GM18517 (cell line): ENCODE measurements around the gene NCKAP5.

Experiments
- ATAC-seq: cut with Tn5 transposase; IDR thresholded peaks from one replicate; pipeline ENCODE4 v1.9.1; 2021; ENCODE audit warnings: mild to moderate bottlenecking, moderate library complexity; ENCODE audit not compliant: unreplicated experiment

The NCKAP5 gene

DNA sequence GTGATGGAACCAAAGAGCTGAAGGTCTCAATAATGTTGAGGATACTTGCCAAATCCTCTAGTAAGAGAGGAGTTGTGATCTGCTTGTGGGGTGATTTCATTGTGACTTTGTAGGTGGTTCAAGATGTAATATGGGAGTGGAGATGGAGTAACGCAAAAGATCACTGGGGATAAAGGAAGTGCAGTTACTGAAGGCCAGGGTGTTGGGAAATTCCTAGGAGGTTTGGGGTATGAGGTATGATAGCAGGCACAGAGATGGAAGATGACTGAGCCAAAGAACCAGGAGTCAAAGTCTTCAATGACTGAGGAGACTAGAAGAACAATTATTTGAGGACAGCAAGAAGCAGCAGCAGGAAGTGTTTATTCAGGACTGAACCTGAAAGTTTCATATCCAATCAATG is 222.6 kb downstream of the NCKAP5 start:
- ATAC-seq: no peak

DNA sequence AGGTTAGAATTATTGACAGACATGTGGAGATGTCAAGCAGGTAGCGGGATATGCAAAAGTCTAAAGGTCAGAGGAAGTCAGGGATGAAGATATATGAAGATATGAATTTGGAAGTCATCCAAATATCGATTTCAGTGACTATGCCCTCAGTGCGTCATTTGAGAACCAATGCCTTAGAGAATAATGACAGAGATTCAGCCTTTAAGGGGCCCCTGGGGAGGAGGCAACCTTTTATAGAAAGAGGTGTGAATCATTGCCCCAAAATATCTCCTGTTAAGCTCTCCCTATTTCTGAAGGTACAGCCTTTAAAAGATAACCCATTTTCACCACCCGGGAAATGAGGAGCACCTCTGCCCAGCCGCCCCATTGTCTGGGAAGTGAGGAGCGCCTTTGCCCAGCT is 223.4 kb downstream of the NCKAP5 start:
- ATAC-seq: no peak

DNA sequence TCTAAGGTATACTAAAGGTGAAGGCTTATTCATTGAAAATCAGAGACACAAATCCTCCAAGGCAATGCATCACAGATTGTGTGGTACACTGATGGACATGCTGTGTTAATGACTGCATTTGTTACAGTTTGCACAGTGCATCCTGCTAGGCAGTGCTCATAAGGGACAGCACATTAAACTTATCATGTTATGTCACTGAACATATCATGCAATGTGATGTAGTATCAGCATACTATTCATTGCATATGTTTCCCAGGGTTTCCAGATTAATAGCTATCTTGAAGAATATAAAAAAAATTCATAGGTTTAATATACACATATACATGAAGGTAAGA is 225.3 kb downstream of the NCKAP5 start:
- ATAC-seq: no peak

DNA sequence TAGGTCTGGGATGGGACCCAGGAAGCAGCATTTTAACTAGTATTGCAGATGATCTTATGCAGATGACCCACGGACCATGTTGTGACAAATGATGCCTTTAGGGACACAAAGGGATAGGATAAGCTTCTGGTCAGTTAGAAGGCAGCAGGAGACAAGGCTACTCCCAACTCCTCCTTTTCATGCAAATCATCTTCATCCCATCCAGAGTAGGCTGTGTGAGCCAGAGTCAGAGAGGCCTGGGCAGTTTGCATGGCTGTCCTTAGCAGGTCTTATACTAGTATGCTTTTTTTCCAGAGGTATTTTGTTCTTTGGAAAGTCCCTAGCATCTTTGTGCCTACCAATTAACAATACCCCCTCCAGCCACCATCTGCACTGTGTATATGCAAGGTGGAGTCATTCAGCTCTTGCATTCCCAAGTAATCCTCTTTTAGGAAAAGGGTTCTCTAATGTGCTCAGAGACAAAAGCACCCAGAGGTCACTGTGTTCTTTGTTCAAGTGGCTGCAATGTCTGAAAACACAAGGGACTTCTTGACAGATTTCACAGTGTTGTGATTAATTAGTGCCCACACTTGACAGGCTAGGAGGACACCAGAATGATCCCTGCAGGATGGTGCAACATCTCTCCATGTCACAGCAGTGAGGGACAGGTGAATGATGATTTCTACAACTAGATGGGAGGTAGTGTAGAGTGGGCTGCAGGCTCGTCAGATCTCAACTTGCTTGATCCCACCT is 225.8 kb downstream of the NCKAP5 start:
- no peak for ATAC-seq

DNA sequence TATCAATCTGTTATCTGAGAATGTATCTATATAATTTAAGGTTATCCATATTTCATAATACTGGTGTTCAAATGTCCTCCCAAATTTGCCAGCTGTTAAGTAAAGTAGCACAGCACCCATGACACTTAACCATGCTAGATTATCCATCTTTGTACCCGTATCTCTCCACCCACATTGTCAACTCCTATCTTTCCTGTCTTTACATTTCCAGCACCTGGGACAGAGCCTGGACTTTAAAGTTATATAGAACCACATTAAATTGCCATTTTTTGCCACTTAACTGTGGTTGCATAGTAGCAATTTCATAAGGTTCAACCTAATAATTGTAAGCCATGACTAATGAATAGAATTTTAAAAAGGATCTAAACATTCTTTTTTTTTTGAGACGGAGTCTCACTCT is 226.7 kb downstream of the NCKAP5 start:
- no peak for ATAC-seq

DNA sequence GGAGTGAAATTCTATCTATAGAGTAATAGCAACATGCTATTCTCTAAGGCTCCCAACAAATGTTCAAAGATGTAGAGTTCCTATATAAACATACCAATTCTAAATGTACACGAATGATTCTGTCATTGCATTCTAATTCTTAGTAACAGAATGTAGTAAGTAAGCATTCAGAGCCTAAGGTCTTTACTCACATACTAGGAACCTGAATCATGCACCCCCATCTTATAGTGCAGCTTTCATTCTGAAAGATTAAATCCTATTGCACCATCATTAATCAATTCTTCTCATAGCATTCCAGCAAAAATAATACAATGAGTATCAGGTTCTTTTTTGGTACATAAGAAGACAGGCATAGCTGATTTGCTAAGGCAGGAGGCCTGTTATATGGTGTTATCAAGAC is 230.0 kb downstream of the NCKAP5 start:
- ATAC-seq: no peak

DNA sequence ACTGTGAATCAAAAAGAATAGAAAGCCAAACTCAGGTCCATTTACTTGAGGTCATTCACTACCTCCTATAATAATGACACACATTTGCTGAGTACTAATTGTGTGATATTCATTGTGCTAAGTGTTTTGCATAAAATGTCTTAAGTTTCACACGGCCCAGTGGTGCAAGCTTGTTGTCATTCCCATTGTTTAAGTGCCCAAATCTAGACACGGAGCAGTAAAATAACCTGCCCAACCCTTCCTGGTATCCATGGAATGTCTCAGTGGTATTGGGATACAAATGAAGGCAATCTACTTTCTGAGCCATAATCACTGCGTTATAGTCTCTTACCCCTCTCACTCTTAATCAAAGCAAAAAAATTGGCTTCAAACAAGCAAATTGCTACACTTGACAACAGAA is 233.3 kb downstream of the NCKAP5 start:
- no peak for ATAC-seq

DNA sequence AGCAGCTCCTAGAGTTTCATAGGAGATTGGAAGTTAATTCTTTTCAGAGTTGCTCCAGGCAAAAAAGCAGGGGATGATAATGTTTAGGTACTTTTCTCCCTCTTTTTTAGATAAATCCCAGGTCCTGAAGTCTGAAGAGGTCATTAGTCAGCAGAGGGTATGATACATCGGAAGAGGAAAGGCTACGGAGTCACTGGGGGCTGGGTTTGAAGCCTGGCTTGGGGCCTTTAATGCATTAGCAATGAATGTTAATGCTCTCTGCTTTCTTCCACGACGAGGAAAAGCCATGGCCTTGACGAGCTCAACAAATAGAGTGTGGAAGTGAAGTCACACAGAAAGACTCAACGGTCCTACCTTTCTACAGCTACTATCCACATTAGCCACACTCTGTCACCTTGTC is 235.1 kb downstream of the NCKAP5 start:
- ATAC-seq: no peak

DNA sequence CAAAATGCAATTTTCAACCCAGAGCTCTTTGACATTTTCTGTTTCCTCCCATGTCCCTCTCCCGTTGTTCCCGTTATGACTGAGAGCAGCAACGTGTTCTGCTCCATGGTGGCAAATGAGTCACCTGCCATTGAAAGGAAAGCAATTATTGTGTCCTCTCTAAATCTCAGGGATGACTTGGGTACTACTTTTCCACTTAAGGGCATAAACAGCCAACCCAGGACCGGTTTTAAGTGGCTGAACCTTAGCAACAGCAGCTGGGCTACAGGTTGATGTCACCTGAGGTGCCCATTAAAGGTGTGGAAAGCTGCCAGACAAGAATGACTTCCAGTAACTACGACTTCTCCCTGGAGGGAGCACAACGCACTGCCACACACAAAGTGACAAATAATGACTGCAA is 236.8 kb downstream of the NCKAP5 start:
- ATAC-seq: no peak

DNA sequence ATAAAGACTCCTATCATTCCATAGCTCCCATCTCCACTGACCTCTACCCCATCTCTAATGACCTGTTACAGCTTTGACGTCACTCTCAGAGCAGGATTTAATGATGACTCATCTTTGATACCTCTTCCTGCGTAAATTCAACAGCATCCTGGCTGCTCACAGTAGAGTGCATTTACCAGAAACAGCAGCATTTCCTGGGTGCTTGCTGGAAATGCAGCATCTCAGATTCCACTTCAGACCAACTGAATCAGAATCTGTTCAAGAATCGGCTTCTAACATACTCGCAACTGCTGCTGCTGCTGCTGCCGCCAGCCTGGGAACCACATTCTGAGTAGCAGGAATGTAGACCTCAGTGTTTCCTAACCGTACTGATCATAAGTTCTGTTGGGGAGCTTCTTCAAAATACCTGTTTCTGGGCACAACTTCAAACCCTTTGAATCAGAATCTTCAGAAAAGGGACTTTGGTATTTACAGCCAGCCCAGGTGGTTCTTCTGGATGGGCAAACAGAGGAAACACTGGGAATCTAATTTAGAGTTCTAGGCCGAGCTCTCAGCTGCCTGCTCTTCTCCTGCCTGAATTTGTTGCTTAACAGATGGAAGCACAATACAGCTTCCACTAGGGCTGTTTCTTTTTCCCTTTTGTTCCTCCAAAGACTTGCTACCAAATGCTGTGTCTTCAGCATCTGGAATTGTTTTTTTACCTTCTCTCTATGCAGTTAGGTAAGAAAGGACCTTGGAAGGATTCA is 241.4 kb downstream of the NCKAP5 start:
- ATAC-seq: no peak

DNA sequence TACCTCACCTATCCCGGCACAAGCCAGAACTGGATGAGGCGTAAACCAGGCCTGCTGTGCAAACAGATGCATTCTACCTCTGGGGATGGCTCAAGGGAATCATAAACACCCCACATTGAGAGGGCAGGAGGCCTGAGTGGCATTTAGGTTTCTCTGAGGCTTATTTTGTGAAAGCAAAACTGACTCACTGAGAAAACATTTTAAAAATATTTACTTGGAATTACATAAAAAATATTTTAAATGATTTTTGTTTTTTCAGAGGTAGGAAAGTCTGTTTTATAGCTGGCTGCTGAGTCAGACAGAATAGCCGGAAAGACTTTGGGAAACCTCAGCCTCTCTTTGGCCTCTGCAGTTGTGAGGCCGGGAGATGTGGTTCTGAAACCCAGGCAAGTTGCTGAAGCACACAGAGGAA is 244.1 kb downstream of the NCKAP5 start:
- ATAC-seq: no peak

DNA sequence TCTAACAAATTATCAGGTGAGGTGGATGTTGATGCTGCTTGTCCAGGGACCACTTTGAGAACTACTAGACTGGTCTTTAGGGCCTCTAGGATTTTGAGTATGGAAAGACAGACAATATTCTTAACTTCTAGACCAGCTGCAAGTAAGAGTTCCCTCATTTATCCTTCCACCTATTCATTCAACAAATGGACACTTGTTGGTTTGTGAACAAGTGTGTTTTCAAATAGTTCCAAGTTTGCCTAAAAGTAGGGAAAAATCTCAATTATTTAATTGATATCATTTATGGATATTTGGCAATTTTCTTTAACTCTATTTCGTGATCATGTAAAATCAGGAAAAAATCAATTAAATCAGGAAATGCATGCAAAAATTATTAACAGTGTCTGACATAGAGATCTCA is 245.4 kb downstream of the NCKAP5 start:
- ATAC-seq: no peak

DNA sequence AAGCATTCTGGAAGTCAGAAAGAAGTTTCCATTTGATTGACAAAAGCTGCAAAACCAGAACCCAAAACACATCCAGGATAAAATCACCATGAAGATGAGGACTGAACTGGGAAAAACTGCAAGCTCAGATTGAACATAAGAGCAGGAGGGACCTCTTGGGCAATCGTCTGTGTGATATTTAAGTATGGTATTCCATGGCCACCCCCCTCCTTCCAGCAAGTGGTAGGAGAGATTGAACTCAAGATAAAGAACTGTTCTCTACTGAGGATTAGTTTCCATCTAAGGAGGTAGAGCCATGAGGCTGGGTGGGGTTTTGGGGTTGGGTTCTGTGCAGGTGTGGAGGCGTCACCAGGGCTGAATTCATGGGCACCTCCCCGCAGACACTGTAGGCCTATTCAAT is 251.1 kb downstream of the NCKAP5 start:
- no peak for ATAC-seq

DNA sequence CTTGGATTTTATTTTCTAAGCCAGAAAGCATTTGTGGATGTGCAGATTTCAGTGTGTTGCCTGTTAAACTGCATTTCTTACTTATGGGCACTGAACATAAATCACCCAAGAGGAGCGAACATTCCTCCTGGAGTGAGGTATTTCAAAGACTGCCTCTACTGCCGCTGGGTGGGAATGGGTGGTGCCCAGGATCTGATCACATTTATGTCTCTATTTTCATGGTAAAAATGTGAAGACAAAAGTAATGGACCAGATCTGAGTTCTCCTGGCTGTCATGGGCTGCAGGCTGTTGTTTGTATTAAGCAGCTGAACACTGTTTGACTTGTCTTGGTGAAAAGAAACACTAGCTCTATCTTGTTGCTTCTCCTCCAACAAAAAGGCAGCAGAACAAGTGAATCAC is 251.7 kb downstream of the NCKAP5 start:
- ATAC-seq: no peak

DNA sequence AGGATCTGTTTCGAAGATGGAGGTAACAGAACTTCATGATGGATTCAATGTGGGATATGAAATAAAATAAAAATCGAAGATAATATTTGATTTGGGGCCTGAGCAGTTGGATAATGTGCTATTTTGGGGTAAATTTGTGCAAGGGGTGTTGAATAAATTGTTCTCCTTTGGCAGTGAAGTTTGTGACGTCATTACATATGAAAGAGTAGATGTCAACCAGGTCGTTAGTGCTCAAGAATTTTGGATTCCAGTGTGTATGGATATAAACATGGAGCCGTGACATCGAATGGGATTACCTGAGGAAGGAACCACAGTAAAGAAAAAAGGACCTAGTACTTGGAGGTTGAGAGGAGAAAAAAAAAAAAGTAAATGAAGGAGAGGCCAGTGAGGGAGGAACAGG is 253.0 kb downstream of the NCKAP5 start:
- no peak for ATAC-seq

DNA sequence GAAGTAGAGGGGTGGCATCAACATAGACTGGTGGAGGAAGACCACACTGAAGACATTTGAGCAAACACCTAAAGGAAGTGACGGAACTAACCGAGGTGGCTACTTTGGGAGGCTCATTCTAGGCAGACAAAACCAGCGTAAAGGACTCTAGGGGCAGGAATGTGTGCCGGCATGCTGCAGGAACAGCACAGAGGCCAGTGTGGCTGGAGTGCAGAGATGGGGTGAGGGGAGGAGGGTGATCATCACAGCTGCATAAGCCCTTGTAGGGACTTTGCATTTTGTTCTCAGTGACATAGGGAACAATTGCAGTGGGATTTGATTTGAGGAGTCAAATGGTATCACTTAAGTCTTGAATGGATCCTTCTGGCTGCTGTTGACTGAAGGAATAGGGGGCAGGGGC is 253.5 kb downstream of the NCKAP5 start:
- ATAC-seq: no peak

DNA sequence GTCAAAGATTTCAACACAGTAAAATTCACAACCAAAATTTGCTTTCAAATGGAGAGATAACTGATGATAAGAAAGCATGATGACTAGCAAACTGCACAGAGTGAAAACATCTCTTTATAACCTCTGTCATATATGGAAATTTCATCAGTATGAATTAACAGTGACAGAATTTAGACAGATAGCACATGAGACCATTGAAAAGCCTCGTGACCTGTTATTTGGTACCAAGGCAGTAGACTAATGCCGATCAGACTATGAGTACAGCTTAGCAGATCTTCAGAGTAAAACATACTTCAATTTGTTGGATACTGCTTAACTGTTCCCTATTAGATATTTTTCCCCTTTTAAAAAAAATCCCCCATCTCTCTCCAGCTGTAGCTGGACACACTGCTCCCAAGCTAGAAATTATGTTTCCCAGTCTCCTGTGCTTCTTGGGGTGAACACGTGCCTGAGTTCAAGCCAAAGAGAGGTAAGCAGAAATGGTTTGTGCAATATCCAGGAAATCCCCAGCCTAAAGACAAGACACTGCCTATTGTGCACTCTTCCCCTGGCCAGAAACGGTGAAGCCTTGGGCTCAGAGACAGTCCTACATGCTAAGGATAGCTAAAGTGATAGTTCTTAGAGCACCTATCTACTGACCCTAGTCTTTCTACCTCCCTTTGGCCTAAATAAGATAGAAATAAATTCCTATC is 256.1 kb downstream of the NCKAP5 start:
- ATAC-seq: no peak

DNA sequence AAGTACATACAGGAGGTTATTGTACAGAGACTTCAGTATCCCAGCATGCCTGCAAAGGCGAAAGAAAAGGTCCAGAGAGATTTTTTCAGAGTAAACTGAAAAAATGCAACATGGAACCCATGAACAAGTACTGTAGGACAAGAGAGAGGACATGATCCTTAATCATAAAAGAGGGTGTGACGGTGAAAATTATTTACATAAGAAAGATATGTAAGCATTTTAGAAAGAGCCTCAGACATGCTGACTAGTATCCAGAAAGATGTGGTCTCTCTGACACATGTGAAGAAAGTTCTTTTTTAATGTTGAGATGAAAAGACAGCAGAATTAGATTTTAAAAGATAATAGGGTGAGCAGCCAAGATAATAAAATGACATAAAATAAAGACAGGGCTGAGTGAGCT is 262.0 kb downstream of the NCKAP5 start:
- no peak for ATAC-seq

DNA sequence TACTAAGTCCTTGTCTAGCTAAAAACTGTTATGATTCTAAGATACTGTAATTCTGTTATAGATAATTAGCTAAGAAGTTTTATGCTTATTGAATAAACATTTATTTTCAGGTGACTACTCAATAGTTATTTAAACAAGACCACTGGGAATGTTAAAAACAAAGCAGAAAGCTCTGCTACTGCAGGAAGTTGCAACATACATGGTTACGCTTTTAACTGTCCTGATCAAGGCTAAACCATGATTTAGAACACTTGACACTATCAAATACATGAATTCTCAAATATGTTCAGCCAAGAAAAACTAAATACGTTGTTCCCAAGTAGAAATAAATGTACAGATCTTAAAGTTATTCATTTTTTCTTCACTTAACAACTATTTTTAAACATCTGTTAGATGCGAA is 263.9 kb downstream of the NCKAP5 start:
- ATAC-seq: no peak

DNA sequence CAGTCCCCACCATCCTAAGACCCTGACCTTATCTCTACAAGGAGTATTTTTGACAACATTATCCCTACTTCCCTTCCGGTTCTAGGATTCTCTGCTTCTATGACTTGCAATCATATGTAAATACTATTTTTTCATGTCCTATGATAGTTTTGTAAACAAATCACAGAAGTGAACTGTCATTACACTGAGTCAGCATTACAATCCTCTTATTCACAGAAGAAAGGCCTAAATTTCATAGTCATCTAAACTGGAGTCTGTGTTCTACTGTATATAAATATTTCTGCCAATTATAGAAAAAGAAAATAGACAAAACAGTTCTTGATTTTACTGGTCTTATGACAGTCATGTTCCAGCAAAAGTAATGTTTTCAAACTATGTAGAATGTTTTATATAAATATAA is 265.1 kb downstream of the NCKAP5 start:
- ATAC-seq: no peak

DNA sequence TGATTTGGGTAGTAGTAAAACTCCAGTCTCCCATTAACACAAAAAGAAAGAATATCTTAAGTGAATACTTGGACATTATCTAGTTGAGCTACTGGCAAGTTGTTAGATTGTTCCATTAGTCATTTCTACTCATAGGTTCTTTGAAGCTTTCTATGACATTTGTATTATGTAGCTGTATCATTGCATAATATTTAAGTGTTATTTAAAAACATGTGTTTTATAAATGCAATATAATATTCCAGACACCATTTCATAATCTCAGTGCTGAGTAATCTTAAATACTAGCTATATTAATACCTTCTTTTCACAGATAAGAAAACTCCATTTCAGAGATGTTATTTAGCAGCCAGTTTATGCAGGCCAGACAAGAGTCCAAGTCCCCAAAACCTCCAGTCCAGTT is 271.9 kb downstream of the NCKAP5 start:
- ATAC-seq: no peak
